ENCODE measurements around the gene PNPLA2. TPM values are rescaled to one million over a fixed set of nuclear protein-coding genes. Genes with fewer than 3 reads are reported as not detected.

PNPLA2 gene
- total and polyA plus RNA-seq, 2 donors from 2014 or later: 67.9 to 173 TPM

DNA sequence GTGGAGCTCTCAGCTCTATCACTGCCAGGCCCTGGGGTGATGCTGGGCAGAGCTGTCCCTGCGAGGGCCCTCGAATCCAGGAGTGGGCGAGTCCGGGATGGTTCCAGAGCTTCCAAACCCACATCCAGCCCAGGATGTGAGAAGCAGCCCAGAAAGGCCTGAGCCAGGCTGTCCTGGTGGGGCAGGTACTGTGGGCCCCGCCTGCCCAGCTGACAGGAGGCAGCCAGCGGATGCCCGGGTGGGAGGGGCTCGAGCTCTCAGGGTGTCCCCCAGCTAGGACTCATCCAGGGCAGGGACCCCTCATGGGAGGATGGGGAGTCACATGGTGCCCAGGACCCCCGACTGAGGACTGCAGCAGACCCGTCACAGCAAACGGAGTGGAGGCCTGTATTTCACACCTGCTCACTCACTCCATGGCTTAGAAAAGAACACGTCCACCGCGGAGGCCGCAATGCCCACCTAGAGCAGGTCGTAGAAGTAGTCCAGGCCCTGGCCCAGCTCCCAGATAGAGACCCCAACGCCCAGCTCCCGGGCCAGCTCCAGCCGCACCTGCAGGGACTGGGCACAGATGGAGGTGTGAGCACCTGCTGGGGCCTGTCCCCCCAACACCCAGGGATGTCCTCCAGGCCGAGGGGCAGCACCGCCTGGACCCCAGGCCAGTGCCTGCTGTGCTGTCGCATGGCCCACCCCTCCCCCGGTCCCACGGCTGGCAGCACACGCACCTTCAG, 50.8 kb downstream of the PNPLA2 start:
- no peak for FAIRE-seq

GRCh38 chr11:870127-870413, 51.4 kb downstream of the PNPLA2 start:
- Histone ChIP-seq H3K9ac (ENCODE audit: low read length in 3 of 3) (no peak overlapping the region), H3K36me3 (ENCODE audit: control insufficient read depth in 2 of 3, insufficient read depth in 3 of 3, low read length in 3 of 3) (no peaks in the 10 kb centered on the region), H3K4me1 (ENCODE audit: control insufficient read depth in 2 of 3, insufficient read depth in 2 of 3, low read depth in 1 of 3, low read length in 3 of 3) (no peaks in the 10 kb centered on the region), H3K27me3 (ENCODE audit: control insufficient read depth, insufficient read depth, low read length) (no peaks in the 10 kb centered on the region), H3K4me3 (ENCODE audit: low read length in 3 of 3) (no peak overlapping the region), H3K27ac (ENCODE audit: low read depth in 2 of 2, low read length in 2 of 2) (no peak overlapping the region), H3K9me3 (ENCODE audit: control insufficient read depth in 2 of 3, insufficient read depth in 1 of 3, low read length in 3 of 3) (no peaks in the 10 kb centered on the region)
- FAIRE-seq: no peak
- TF ChIP-seq, protein P1, sequence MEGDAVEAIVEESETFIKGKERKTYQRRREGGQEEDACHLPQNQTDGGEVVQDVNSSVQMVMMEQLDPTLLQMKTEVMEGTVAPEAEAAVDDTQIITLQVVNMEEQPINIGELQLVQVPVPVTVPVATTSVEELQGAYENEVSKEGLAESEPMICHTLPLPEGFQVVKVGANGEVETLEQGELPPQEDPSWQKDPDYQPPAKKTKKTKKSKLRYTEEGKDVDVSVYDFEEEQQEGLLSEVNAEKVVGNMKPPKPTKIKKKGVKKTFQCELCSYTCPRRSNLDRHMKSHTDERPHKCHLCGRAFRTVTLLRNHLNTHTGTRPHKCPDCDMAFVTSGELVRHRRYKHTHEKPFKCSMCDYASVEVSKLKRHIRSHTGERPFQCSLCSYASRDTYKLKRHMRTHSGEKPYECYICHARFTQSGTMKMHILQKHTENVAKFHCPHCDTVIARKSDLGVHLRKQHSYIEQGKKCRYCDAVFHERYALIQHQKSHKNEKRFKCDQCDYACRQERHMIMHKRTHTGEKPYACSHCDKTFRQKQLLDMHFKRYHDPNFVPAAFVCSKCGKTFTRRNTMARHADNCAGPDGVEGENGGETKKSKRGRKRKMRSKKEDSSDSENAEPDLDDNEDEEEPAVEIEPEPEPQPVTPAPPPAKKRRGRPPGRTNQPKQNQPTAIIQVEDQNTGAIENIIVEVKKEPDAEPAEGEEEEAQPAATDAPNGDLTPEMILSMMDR (IDR thresholded peaks at IDR 0.05; ENCODE audit: borderline replicate concordance, extremely low read depth, insufficient read depth): no peak
- DNase-seq: peak in 4 of 5 donors; percentile 76 to 90 (median 82)
- intact Hi-C loops (cut with DNase I): no loop called here

More for the DNA sequence above, 50.8 kb downstream of the PNPLA2 start:
- no peaks in the 10 kb centered on the region for H3K9me3 ChIP-seq (ENCODE audit: control insufficient read depth in 2 of 3, insufficient read depth in 1 of 3, low read length in 3 of 3)
- no peak overlapping the region for H3K9ac ChIP-seq (ENCODE audit: low read length in 3 of 3)
- H3K27ac ChIP-seq (ENCODE audit: low read depth in 2 of 2, low read length in 2 of 2): no peak overlapping the region
- H3K27me3 ChIP-seq (ENCODE audit: control insufficient read depth, insufficient read depth, low read length): no peaks in the 10 kb centered on the region
- no peak overlapping the region for H3K4me3 ChIP-seq (ENCODE audit: low read length in 3 of 3)
- no peaks in the 10 kb centered on the region for H3K36me3 ChIP-seq (ENCODE audit: control insufficient read depth in 2 of 3, insufficient read depth in 3 of 3, low read length in 3 of 3)
- DNase-seq: no peak
- no peaks in the 10 kb centered on the region for H3K4me1 ChIP-seq (ENCODE audit: control insufficient read depth in 2 of 3, insufficient read depth in 2 of 3, low read depth in 1 of 3, low read length in 3 of 3)
- TF ChIP-seq, protein P1 (IDR thresholded peaks at IDR 0.05; ENCODE audit: borderline replicate concordance, extremely low read depth, insufficient read depth): no peak
- intact Hi-C loops (cut with DNase I): no loop called here

DNA sequence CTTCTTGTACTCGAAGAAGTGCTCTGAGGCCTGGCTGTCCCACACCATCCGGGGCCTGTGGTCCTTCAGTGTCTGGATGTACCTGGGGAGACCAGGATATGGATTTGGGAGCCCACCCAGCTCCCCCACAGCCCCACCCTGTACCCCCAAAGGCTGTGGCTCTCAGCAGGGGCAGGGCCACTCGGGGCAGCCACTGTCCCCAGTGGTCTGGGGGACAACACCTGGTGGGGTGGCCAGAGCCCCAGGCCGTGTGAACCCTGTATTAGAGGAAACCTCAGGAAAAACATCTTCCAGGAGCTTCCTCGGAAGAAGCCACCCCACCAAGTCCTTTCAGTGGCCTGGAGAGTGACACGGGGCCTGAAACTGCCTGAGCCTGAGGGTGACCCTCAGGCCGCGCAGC, 51.7 kb downstream of the PNPLA2 start:
- Histone ChIP-seq H3K9me3 (ENCODE audit: control insufficient read depth in 2 of 3, insufficient read depth in 1 of 3, low read length in 3 of 3) (no peaks in the 10 kb centered on the region), H3K27me3 (ENCODE audit: control insufficient read depth, insufficient read depth, low read length) (no peaks in the 10 kb centered on the region), H3K36me3 (ENCODE audit: control insufficient read depth in 2 of 3, insufficient read depth in 3 of 3, low read length in 3 of 3) (no peaks in the 10 kb centered on the region), H3K9ac (ENCODE audit: low read length in 3 of 3) (no peak overlapping the region), H3K4me3 (ENCODE audit: low read length in 3 of 3) (no peak overlapping the region), H3K4me1 (ENCODE audit: control insufficient read depth in 2 of 3, insufficient read depth in 2 of 3, low read depth in 1 of 3, low read length in 3 of 3) (no peaks in the 10 kb centered on the region), H3K27ac (ENCODE audit: low read depth in 2 of 2, low read length in 2 of 2) (no peak overlapping the region)
- TF ChIP-seq, protein P1 (IDR thresholded peaks at IDR 0.05; ENCODE audit: borderline replicate concordance, extremely low read depth, insufficient read depth): no peak
- no peak for DNase-seq
- intact Hi-C loops (cut with DNase I): no loop called here
- no peak for FAIRE-seq

- no peaks in the 10 kb centered on the region for H3K9me3 ChIP-seq (ENCODE audit: control insufficient read depth in 2 of 3, insufficient read depth in 1 of 3, low read length in 3 of 3)
- H3K9ac ChIP-seq (ENCODE audit: low read length in 3 of 3): no peak overlapping the region
- intact Hi-C loops (cut with DNase I): no loop called here
- H3K4me1 ChIP-seq (ENCODE audit: control insufficient read depth in 2 of 3, insufficient read depth in 2 of 3, low read depth in 1 of 3, low read length in 3 of 3): peaks cover 0 to 4% (median 3%) of the 10 kb centered on the region in 3 donors
- no peak for DNase-seq
- no peaks in the 10 kb centered on the region for H3K27me3 ChIP-seq (ENCODE audit: control insufficient read depth, insufficient read depth, low read length)
- H3K27ac ChIP-seq (ENCODE audit: low read depth in 2 of 2, low read length in 2 of 2): no peak overlapping the region
- H3K4me3 ChIP-seq (ENCODE audit: low read length in 3 of 3): no peak overlapping the region
- TF ChIP-seq, protein P1 (IDR thresholded peaks at IDR 0.05; ENCODE audit: borderline replicate concordance, extremely low read depth, insufficient read depth): no peak
- no peaks in the 10 kb centered on the region for H3K36me3 ChIP-seq (ENCODE audit: control insufficient read depth in 2 of 3, insufficient read depth in 3 of 3, low read length in 3 of 3)
- FAIRE-seq: no peak
These were observed 52.8 kb downstream of the PNPLA2 start for GRCh38 chr11:871472-871871.

Measured in kidney (tissue), 14 donors.